ENCODE measurements around the gene ATG10.
A peak's percentile ranks its signal among the peaks of the same experiment; 100 is the strongest.
"Not testable (repeated sequence)": the region's sequence is repeated elsewhere in the genome, so short reads cannot be mapped to it uniquely, and the experiment has no call there.

Gene ATG10

GRCh38 chr5:82054004-82054710, 82.3 kb downstream of the ATG10 start:
- Mint-ChIP-seq H3K27me3 (no peaks in the 10 kb centered on the region), H3K4me1 (no peaks in the 10 kb centered on the region), H3K36me3 (no peaks in the 10 kb centered on the region), H3K9me3 (no peaks in the 10 kb centered on the region), H3K4me3 (no peak overlapping the region), H3K27ac (no peak overlapping the region)
- CTCF ChIA-PET, result no interaction called here
- no peak for DNase-seq

- no peaks in the 10 kb centered on the region for H3K36me3 Mint-ChIP-seq
- no peaks in the 10 kb centered on the region for H3K9me3 Mint-ChIP-seq
- no peak overlapping the region for H3K27ac Mint-ChIP-seq
- no peak for DNase-seq
- no peak overlapping the region for H3K4me3 Mint-ChIP-seq
- CTCF ChIA-PET, result no interaction called here
- no peaks in the 10 kb centered on the region for H3K27me3 Mint-ChIP-seq
- no peaks in the 10 kb centered on the region for H3K4me1 Mint-ChIP-seq
These were observed 85.2 kb downstream of the ATG10 start for GRCh38 chr5:82057051-82057450.

- DNase-seq, result no peak
- Mint-ChIP-seq H3K27ac (no peak overlapping the region), H3K4me3 (no peak overlapping the region), H3K4me1 (no peaks in the 10 kb centered on the region), H3K9me3 (no peaks in the 10 kb centered on the region), H3K27me3 (no peaks in the 10 kb centered on the region), H3K36me3 (no peaks in the 10 kb centered on the region)
- CTCF ChIA-PET, result no interaction called here
These were observed 86.9 kb downstream of the ATG10 start for GRCh38 chr5:82058710-82059109.

GRCh38 chr5:82066791-82067190, 95.0 kb downstream of the ATG10 start:
- no peaks in the 10 kb centered on the region for H3K36me3 Mint-ChIP-seq
- H3K4me1 Mint-ChIP-seq, result peaks cover 11% of the 10 kb centered on the region
- DNase-seq, result no peak
- no peaks in the 10 kb centered on the region for H3K9me3 Mint-ChIP-seq
- H3K4me3 Mint-ChIP-seq, result no peak overlapping the region
- H3K27ac Mint-ChIP-seq, result no peak overlapping the region
- no peaks in the 10 kb centered on the region for H3K27me3 Mint-ChIP-seq
- CTCF ChIA-PET, result no interaction called here

GRCh38 chr5:82068042-82068441, 96.2 kb downstream of the ATG10 start:
- H3K4me1 Mint-ChIP-seq, result peaks cover 11% of the 10 kb centered on the region
- CTCF ChIA-PET, DNase-seq, H3K9me3 Mint-ChIP-seq, H3K36me3 Mint-ChIP-seq, H3K27me3 Mint-ChIP-seq: not testable (repeated sequence)
- H3K27ac Mint-ChIP-seq, result peak overlapping the region; percentile 38
- H3K4me3 Mint-ChIP-seq, result peak overlapping the region; percentile 48

GRCh38 chr5:82068723-82069122, 96.9 kb downstream of the ATG10 start:
- no peaks in the 10 kb centered on the region for H3K9me3 Mint-ChIP-seq
- H3K4me3 Mint-ChIP-seq, result peak overlapping the region; percentile 1
- CTCF ChIA-PET, result no interaction called here
- H3K36me3 Mint-ChIP-seq, result no peaks in the 10 kb centered on the region
- no peak for DNase-seq
- peaks cover 11% of the 10 kb centered on the region for H3K4me1 Mint-ChIP-seq
- H3K27ac Mint-ChIP-seq, result no peak overlapping the region
- no peaks in the 10 kb centered on the region for H3K27me3 Mint-ChIP-seq

GRCh38 chr5:82072138-82072537, 100.3 kb downstream of the ATG10 start:
- H3K4me3 Mint-ChIP-seq, result no peak overlapping the region
- CTCF ChIA-PET, result no interaction called here
- H3K9me3 Mint-ChIP-seq, result no peaks in the 10 kb centered on the region
- H3K27ac Mint-ChIP-seq, result no peak overlapping the region
- no peak for DNase-seq
- peaks cover 11% of the 10 kb centered on the region for H3K4me1 Mint-ChIP-seq
- no peaks in the 10 kb centered on the region for H3K27me3 Mint-ChIP-seq
- H3K36me3 Mint-ChIP-seq, result no peaks in the 10 kb centered on the region

- no peak overlapping the region for H3K4me3 Mint-ChIP-seq
- no peaks in the 10 kb centered on the region for H3K36me3 Mint-ChIP-seq
- CTCF ChIA-PET, result no interaction called here
- no peaks in the 10 kb centered on the region for H3K27me3 Mint-ChIP-seq
- H3K4me1 Mint-ChIP-seq, result peaks cover 8% of the 10 kb centered on the region
- H3K27ac Mint-ChIP-seq, result no peak overlapping the region
- no peak for DNase-seq
- no peaks in the 10 kb centered on the region for H3K9me3 Mint-ChIP-seq
These were observed 101.4 kb downstream of the ATG10 start for GRCh38 chr5:82073179-82073578.

- Mint-ChIP-seq H3K4me3 (no peak overlapping the region), H3K27me3 (no peaks in the 10 kb centered on the region), H3K36me3 (peaks cover 1% of the 10 kb centered on the region), H3K4me1 (no peaks in the 10 kb centered on the region), H3K27ac (no peak overlapping the region), H3K9me3 (peaks cover 6% of the 10 kb centered on the region)
- no peak for DNase-seq
- CTCF ChIA-PET, result interaction anchor here (1.2 kb wide), 1 partner anchor 18 kb away, joined by 3 read pairs; no protein-coding TSS in a partner anchor
These were observed 103.1 kb downstream of the ATG10 start for GRCh38 chr5:82074950-82075349.

GRCh38 chr5:82077496-82077895, 105.7 kb downstream of the ATG10 start:
- no peaks in the 10 kb centered on the region for H3K27me3 Mint-ChIP-seq
- CTCF ChIA-PET, result no interaction called here
- no peak overlapping the region for H3K4me3 Mint-ChIP-seq
- no peak for DNase-seq
- H3K36me3 Mint-ChIP-seq, result peaks cover 13% of the 10 kb centered on the region
- H3K9me3 Mint-ChIP-seq, result peaks cover 8% of the 10 kb centered on the region
- no peak overlapping the region for H3K27ac Mint-ChIP-seq
- no peaks in the 10 kb centered on the region for H3K4me1 Mint-ChIP-seq

- Mint-ChIP-seq H3K9me3 (peaks cover 14% of the 10 kb centered on the region), H3K4me3 (no peak overlapping the region), H3K36me3 (peaks cover 7% of the 10 kb centered on the region), H3K27ac (no peak overlapping the region), H3K27me3 (no peaks in the 10 kb centered on the region), H3K4me1 (no peaks in the 10 kb centered on the region)
- CTCF ChIA-PET, result no interaction called here
- no peak for DNase-seq
These were observed 119.8 kb downstream of the ATG10 start for GRCh38 chr5:82091617-82092016.

- Mint-ChIP-seq H3K27ac (no peak overlapping the region), H3K36me3 (peaks cover 7% of the 10 kb centered on the region), H3K9me3 (peaks cover 14% of the 10 kb centered on the region), H3K27me3 (no peaks in the 10 kb centered on the region), H3K4me3 (no peak overlapping the region), H3K4me1 (peaks cover 3% of the 10 kb centered on the region)
- no peak for DNase-seq
- CTCF ChIA-PET, result interaction anchor here (1.1 kb wide), 1 partner anchor 10 kb away, joined by 3 read pairs; no protein-coding TSS in a partner anchor
These were observed 123.7 kb downstream of the ATG10 start for GRCh38 chr5:82095536-82095935.

- no peak for DNase-seq
- H3K27ac Mint-ChIP-seq, result no peak overlapping the region
- no peaks in the 10 kb centered on the region for H3K27me3 Mint-ChIP-seq
- H3K4me1 Mint-ChIP-seq, result peaks cover 8% of the 10 kb centered on the region
- peaks cover 14% of the 10 kb centered on the region for H3K9me3 Mint-ChIP-seq
- peaks cover 7% of the 10 kb centered on the region for H3K36me3 Mint-ChIP-seq
- CTCF ChIA-PET, result interaction anchor here (1.1 kb wide), 1 partner anchor 10 kb away, joined by 3 read pairs; no protein-coding TSS in a partner anchor
- H3K4me3 Mint-ChIP-seq, result no peak overlapping the region
These were observed 124.4 kb downstream of the ATG10 start for GRCh38 chr5:82096249-82096648.

GRCh38 chr5:82100303-82101077, 128.7 kb downstream of the ATG10 start:
- H3K9me3 Mint-ChIP-seq, result no peaks in the 10 kb centered on the region
- no peak for DNase-seq
- H3K27ac Mint-ChIP-seq, result no peak overlapping the region
- H3K4me1 Mint-ChIP-seq, result peaks cover 8% of the 10 kb centered on the region
- no peak overlapping the region for H3K4me3 Mint-ChIP-seq
- no peaks in the 10 kb centered on the region for H3K36me3 Mint-ChIP-seq
- CTCF ChIA-PET, result no interaction called here
- no peaks in the 10 kb centered on the region for H3K27me3 Mint-ChIP-seq

GRCh38 chr5:82104872-82105271, 133.0 kb downstream of the ATG10 start:
- no peak overlapping the region for H3K27ac Mint-ChIP-seq
- CTCF ChIA-PET, result interaction anchor here (1.3 kb wide), 1 partner anchor 61 kb away, joined by 3 read pairs; no protein-coding TSS in a partner anchor
- no peak for DNase-seq
- H3K4me1 Mint-ChIP-seq, result peaks cover 8% of the 10 kb centered on the region
- no peaks in the 10 kb centered on the region for H3K36me3 Mint-ChIP-seq
- no peak overlapping the region for H3K4me3 Mint-ChIP-seq
- no peaks in the 10 kb centered on the region for H3K27me3 Mint-ChIP-seq
- no peaks in the 10 kb centered on the region for H3K9me3 Mint-ChIP-seq
